ENCODE results near the gene ISL2. TPM values are rescaled to one million over a fixed set of nuclear protein-coding genes. Genes with fewer than 3 reads are reported as not detected.

Gene ISL2
- total RNA-seq, 4 donors from 2014 or later: 0.67 to 11.6 TPM; not detected in 2

DNA sequence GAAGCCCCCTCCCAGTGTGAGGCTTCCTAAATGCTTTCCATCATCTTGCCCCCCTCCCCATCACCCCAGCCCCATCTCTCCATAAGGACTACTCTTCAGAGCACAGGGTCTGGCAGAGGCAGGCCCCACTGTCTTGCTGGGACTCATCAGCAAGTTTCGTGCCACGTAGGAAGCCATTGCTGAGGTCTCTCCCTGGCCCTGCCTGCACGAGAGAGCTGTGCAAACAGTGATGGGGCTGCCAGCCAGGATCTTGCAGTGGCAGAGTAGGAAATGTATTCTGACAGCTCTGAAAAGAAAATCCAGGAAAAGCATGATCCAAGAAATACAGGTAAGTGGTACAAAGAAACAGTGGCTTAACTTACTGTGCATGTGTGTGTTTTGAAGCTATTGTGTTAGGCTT lies 22.6 kb downstream of the ISL2 start:
- H3K27ac ChIP-seq: no peak overlapping the region
- no peak for DNase-seq
- no peaks in the 10 kb centered on the region for H3K27me3 ChIP-seq
- no peak for TF ChIP-seq POLR2A (IDR thresholded peaks at IDR 0.05)
- TF ChIP-seq, protein P1, sequence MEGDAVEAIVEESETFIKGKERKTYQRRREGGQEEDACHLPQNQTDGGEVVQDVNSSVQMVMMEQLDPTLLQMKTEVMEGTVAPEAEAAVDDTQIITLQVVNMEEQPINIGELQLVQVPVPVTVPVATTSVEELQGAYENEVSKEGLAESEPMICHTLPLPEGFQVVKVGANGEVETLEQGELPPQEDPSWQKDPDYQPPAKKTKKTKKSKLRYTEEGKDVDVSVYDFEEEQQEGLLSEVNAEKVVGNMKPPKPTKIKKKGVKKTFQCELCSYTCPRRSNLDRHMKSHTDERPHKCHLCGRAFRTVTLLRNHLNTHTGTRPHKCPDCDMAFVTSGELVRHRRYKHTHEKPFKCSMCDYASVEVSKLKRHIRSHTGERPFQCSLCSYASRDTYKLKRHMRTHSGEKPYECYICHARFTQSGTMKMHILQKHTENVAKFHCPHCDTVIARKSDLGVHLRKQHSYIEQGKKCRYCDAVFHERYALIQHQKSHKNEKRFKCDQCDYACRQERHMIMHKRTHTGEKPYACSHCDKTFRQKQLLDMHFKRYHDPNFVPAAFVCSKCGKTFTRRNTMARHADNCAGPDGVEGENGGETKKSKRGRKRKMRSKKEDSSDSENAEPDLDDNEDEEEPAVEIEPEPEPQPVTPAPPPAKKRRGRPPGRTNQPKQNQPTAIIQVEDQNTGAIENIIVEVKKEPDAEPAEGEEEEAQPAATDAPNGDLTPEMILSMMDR (IDR thresholded peaks at IDR 0.05): no peak
- no peaks in the 10 kb centered on the region for H3K9me3 ChIP-seq
- H3K4me3 ChIP-seq: no peak overlapping the region
- H3K36me3 ChIP-seq: no peaks in the 10 kb centered on the region
- H3K4me1 ChIP-seq: no peaks in the 10 kb centered on the region

DNA sequence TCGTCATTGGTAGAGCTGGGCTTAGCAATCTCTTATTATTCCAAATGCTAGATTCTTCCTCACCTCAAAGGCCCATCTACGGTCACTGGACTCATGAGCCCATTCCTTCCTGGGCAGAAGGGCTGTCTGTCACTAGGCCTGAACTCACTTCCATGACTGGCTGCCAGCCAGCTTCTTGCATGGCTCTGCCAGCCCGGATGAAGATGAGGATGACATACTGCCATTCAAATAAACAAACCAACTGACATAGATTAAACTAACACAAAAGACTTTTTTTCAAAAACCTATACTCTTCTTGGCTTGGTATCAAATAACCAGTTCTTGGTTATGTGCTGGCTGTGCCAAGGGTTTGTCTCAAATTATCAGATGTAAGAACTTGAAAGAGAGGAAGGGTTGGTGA lies 23.8 kb downstream of the ISL2 start:
- no peaks in the 10 kb centered on the region for H3K4me1 ChIP-seq
- H3K4me3 ChIP-seq: no peak overlapping the region
- H3K27ac ChIP-seq: no peak overlapping the region
- no peak for DNase-seq
- TF ChIP-seq, protein P1 (IDR thresholded peaks at IDR 0.05): no peak
- TF ChIP-seq POLR2A (IDR thresholded peaks at IDR 0.05): no peak
- H3K9me3 ChIP-seq: no peaks in the 10 kb centered on the region
- H3K36me3 ChIP-seq: no peaks in the 10 kb centered on the region
- H3K27me3 ChIP-seq: no peaks in the 10 kb centered on the region

DNA sequence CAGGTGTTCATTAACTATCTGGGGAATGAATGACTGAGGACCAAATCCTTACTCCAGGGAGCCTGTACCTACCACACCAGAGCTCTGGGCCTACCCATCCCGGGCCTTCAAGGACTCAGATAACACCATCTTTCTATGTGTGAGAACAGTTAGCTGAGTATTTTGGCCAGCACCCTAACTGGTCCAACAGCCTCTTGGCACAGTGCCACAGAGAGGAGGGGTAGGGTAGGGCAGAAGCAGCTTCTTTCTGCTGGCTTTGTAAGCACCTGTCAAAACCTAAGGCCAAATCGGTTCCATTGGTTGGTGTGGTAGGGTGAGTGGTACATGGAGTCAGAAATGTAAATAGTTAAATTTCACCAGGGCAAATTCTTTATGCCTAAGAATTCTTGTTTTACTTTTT lies 26.7 kb downstream of the ISL2 start:
- Histone ChIP-seq H3K27ac (no peak overlapping the region), H3K36me3 (no peaks in the 10 kb centered on the region)
- TF ChIP-seq, protein P1 (IDR thresholded peaks at IDR 0.05): no peak
- no peak for TF ChIP-seq POLR2A (IDR thresholded peaks at IDR 0.05)

DNA sequence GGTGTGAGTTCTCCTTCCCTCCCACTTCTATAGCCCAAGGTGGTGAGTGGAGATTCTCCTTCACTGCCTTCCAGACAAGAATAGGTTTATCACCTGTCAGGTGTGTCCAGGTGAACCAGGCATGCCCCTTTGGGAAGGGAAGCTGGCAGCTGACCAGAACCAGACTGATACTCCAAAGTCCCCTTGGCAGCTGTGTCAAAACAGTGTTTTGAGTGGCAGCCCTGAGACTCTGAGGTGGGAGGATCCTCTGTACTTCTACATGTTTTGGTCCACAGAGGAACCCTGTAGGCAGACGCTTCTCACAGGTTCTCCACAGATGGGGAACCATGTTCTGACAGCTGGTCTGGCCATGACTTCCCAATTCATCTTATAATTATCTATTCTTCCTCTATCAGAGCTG lies 30.1 kb downstream of the ISL2 start:
- H3K27me3 ChIP-seq: no peaks in the 10 kb centered on the region
- no peaks in the 10 kb centered on the region for H3K4me1 ChIP-seq
- H3K4me3 ChIP-seq: no peak overlapping the region
- no peaks in the 10 kb centered on the region for H3K9me3 ChIP-seq
- H3K27ac ChIP-seq: no peak overlapping the region
- no peaks in the 10 kb centered on the region for H3K36me3 ChIP-seq
- TF ChIP-seq, protein P1 (IDR thresholded peaks at IDR 0.05): no peak
- TF ChIP-seq POLR2A (IDR thresholded peaks at IDR 0.05): no peak
- DNase-seq: peak in 2 of 3 donors; percentile 75 to 83

More for the DNA sequence above, 26.7 kb downstream of the ISL2 start:
- Histone ChIP-seq H3K9me3 (no peaks in the 10 kb centered on the region), H3K27me3 (no peaks in the 10 kb centered on the region), H3K4me3 (no peak overlapping the region), H3K4me1 (no peaks in the 10 kb centered on the region)
- DNase-seq: no peak

DNA sequence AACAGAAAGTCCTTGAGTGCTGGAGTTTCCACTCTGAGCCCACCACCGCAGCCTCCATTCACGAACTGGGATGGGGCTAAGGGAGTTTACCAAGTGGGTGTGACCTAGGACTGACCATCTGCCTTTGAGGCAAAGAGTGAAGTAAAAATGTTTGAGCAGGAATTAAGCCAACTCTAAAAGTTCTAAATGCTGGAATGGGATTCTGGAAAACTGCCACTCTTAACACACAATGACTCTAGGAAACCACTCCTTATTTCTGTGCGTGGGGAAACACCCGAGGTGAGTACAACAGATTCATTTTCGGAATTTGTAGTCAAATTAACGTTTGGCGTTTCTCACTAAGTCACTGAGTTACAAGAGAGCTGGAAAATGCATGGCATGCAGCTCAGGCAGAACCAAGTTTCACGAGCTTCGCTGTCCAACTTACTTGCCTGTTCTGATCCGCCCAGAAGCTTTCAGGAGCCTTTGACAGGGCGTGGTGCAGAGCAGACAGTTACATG lies 31.6 kb downstream of the ISL2 start:
- TF ChIP-seq POLR2A (IDR thresholded peaks at IDR 0.05): no peak
- TF ChIP-seq, protein P1 (IDR thresholded peaks at IDR 0.05): no peak
- no peak overlapping the region for H3K27ac ChIP-seq
- no peaks in the 10 kb centered on the region for H3K27me3 ChIP-seq
- H3K4me1 ChIP-seq: no peaks in the 10 kb centered on the region
- H3K36me3 ChIP-seq: peaks cover 0 to 7% (median 0%) of the 10 kb centered on the region in 3 donors
- no peak overlapping the region for H3K4me3 ChIP-seq
- no peaks in the 10 kb centered on the region for H3K9me3 ChIP-seq
- DNase-seq: no peak

DNA sequence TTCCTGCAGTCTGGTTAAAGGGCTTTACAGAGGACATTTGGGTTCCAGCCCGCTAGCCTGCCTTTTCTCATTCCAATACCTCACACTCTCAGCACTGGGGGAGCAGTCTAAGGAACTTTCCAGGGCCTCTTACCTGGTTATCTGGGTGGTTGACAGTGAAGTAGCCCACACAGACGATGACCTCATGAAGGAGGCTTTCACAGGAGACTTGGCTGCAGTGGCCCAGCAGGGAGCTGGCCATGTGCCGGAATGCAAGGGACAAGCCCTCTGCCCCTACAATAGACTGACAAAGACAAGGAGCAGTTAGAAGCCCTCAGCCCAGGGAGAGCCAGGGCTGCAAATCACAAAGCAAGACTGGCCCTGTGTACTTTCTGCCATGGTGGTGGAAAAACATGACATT lies 39.5 kb downstream of the ISL2 start:
- DNase-seq: no peak
- no peak overlapping the region for H3K4me3 ChIP-seq
- H3K27ac ChIP-seq: no peak overlapping the region
- no peaks in the 10 kb centered on the region for H3K4me1 ChIP-seq
- TF ChIP-seq POLR2A (IDR thresholded peaks at IDR 0.05): no peak
- TF ChIP-seq, protein P1 (IDR thresholded peaks at IDR 0.05): no peak
- no peaks in the 10 kb centered on the region for H3K9me3 ChIP-seq
- no peaks in the 10 kb centered on the region for H3K27me3 ChIP-seq
- H3K36me3 ChIP-seq: peaks cover 0 to 17% (median 0%) of the 10 kb centered on the region in 3 donors

Data from Peyer's patch (tissue), 4 donors.